Psoas muscle (tissue), 8 donors: Measurements from ENCODE around the gene UQCRFS1. TPM values are rescaled to one million over a fixed set of nuclear protein-coding genes. Genes with fewer than 3 reads are reported as not detected.
A peak's percentile ranks its signal among the peaks of the same experiment; 100 is the strongest.

Experiments
- ATAC-seq, 4 donors: fragments of 200-7000 bp; cut with Tn5 transposase; one replicate each; pipeline ENCODE4 v1.9.1; 2020; ENCODE audit warnings: moderate library complexity in 3 of 4, mild to moderate bottlenecking in 2 of 4
- DNase-seq, 2 donors: peaks; one replicate each; pipeline ENCODE4 v3.0.0-alpha.2; 2020
- H3K27ac ChIP-seq: fragments of 200-600 bp; one replicate; pipeline ENCODE4 v1.8.0; 2022
- H3K27me3 ChIP-seq, 3 donors: fragments of 200-600 bp in 1 of 3; one replicate each; pipeline versions ENCODE4 v1.6.1 to v1.8.0; 2013 to 2022; ENCODE audit warnings: low read length in 2 of 3, mild to moderate bottlenecking in 2 of 3, moderate library complexity in 1 of 3; ENCODE audit not compliant: insufficient read depth in 3 of 3
- H3K36me3 ChIP-seq, 2 donors: fragments of 200-600 bp in 1 of 2; one replicate each; pipeline versions ENCODE4 v1.6.1 to v1.8.0; 2013 to 2022; ENCODE audit warnings: low read depth in 1 of 2, mild to moderate bottlenecking in 1 of 2, moderate library complexity in 1 of 2; ENCODE audit not compliant: insufficient read depth in 1 of 2
- H3K4me1 ChIP-seq: fragments of 200-600 bp; one replicate; pipeline ENCODE4 v1.8.0; 2022
- H3K4me3 ChIP-seq: fragments of 200-600 bp; one replicate; pipeline ENCODE4 v1.8.0; 2022; ENCODE audit warnings: mild to moderate bottlenecking
- H3K9me3 ChIP-seq: fragments of 200-600 bp; one replicate; pipeline ENCODE4 v1.8.0; 2022
- CTCF ChIP-seq: fragments of 200-600 bp; IDR thresholded peaks from one replicate; pipeline ENCODE4 v1.8.0; 2022; ENCODE audit warnings: antibody characterized with exemption
- WGBS, 3 donors: extraction: QIAGEN DNeasy Blood & Tissue Kit; methylation state at CpG; one replicate each; pipeline versions ENCODE4 v1.1.6 to v1.1.7; 2013; 5-methylcytosine and 5-hydroxymethylcytosine counted together
- intact Hi-C, 2 donors: fragments of 100-400 bp; cut with DNase I; formaldehyde crosslinking; loops; one replicate each; pipeline versions ENCODE4 v1.11.0 to v1.14.2; 2022
- polyA plus RNA-seq, 3 donors: library from polyadenylated mRNA; stranded (reverse); fragments of 200-250 nt; gene quantifications; one replicate each; pipeline ENCODE4 v1.2.3, GENCODE V29; 2013
- total RNA-seq, 4 donors: library from RNA; stranded (reverse); fragmentation: NEBNext Ultra II Directional in 2 of 4; extraction: Animal tissue kit (Norgen Biotek cat#: 25700) in 2 of 4; gene quantifications; one replicate each; pipeline versions ENCODE4 v1.2.1 to v1.2.4, GENCODE V29; 2021 to 2023
- donor health status: healthy with polysubstance abuse.
- donor health status: DM: no; HTN: no; CAD: no; lungs with moderate emphysema.
- donor health status: Bipolar disorder and iron deficiency.
- donor health status: healthy.
- donor health status: DM: yes; HTN: yes; CAD: no.
- donor health status: DM: no; HTN: no; CAD: no.
- donor health status: DM: no; HTN: no; CAD: no.
- donor health status: DM: yes; HTN: yes; CAD: no.

UQCRFS1 gene
- total and polyA plus RNA-seq, 7 donors, result 102 to 208 (median 108) TPM

DNA sequence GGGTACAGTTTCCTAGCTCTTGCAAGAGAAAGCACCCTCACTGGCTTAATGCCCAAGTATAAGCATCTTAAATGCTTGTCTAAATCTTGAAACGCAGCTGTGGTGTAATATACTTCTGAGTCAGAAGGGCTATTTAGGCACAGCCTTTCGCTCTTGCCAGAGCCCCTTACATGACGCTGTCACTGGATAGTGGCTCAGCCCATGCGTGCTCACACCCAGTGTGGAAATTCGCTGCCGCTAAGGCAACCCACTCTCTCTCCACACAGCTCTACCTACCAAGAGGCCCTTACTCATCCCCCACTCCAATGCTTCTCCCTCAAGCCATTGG is 24.0 kb downstream of the UQCRFS1 start:
- TF ChIP-seq CTCF, result no peak
- 72 to 86% (median 73%) methylated on average over 6 of the region's 6 CpGs for WGBS, 3 donors
- H3K27ac ChIP-seq, result no peak overlapping the region
- no peaks in the 10 kb centered on the region for H3K36me3 ChIP-seq
- no peaks in the 10 kb centered on the region for H3K9me3 ChIP-seq
- peak in 3 of 4 donors; percentile 54 to 65 (median 55) for ATAC-seq
- no peaks in the 10 kb centered on the region for H3K27me3 ChIP-seq
- peak; percentile 33 to 53 for DNase-seq
- H3K4me1 ChIP-seq, result no peaks in the 10 kb centered on the region
- no peak overlapping the region for H3K4me3 ChIP-seq
- intact Hi-C loops, result no loop called here

DNA sequence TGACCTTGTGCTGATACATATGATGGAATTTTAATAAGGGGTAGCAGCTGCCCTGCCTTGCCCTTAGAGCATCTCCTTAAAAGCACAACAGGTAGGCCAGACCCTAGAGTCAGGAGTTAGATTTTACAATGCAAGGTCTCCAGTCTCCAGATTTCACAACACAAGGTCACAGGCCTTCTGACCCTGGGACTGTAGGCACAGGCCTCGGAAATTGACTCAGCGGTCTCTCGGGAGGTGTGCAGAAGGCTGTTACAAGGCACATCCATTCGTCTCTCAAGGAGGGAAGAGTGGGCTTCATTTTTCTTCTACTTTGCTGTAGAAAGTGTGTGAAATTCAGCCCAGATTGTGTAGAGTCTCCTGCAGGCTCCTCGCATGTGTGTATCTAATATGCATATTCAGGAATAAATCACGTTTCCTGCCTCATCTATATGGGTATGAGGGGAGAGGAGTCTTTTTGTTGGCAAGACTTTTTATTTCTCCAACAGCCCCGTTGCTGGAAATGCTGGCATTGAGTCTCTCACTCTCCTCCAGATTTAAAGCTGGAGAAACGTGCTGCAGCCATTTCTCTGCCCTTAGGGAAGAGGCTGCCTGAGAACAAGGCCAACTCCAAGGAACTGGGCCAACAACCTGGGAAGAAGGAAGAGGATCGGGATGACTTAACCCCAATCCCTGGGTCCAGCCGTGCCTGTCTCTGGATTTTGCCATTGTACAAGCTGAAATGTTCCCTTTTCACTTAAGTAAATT is 24.5 kb downstream of the UQCRFS1 start:
- no peaks in the 10 kb centered on the region for H3K9me3 ChIP-seq
- 51 to 64% (median 53%) methylated on average over 10 of the region's 10 CpGs for WGBS, 3 donors
- ATAC-seq (peak in 2 of 4 donors; percentile 45 to 60), DNase-seq (peak; percentile 41 to 71)
- H3K4me3 ChIP-seq, result no peak overlapping the region
- intact Hi-C loops, result no loop called here
- no peaks in the 10 kb centered on the region for H3K36me3 ChIP-seq
- H3K27ac ChIP-seq, result no peak overlapping the region
- no peaks in the 10 kb centered on the region for H3K27me3 ChIP-seq
- H3K4me1 ChIP-seq, result no peaks in the 10 kb centered on the region
- TF ChIP-seq CTCF, result no peak

DNA sequence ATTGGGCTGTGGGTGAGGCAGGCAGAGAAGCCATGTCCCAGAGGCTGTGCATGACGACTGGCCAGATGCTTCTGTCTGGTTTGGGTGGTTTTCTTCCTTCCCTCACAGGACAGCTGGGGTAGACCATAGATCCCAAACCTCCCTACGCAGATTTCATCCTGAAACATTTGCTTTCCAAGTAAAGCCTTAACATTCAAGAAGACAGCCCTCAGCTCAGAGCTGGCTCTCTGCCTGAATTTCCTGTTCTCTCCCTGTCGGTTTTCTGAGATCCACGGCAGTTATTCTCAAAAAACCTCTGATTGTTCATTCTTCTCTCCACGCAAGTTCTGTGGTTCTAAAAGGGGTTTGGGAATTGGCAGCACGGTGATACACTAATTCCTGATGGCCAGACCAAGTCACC is 25.3 kb downstream of the UQCRFS1 start:
- no peaks in the 10 kb centered on the region for H3K4me1 ChIP-seq
- DNase-seq (no peak), ATAC-seq (no peak)
- WGBS, 3 donors, result 55 to 56% (median 56%) methylated on average over 6 of the region's 6 CpGs
- no peak overlapping the region for H3K27ac ChIP-seq
- H3K4me3 ChIP-seq, result no peak overlapping the region
- H3K36me3 ChIP-seq, result no peaks in the 10 kb centered on the region
- no peaks in the 10 kb centered on the region for H3K9me3 ChIP-seq
- intact Hi-C loops, result no loop called here
- TF ChIP-seq CTCF, result no peak
- H3K27me3 ChIP-seq, result no peaks in the 10 kb centered on the region

- H3K4me3 ChIP-seq, result no peak overlapping the region
- DNase-seq (no peak), ATAC-seq (no peak)
- H3K27ac ChIP-seq, result no peak overlapping the region
- no peaks in the 10 kb centered on the region for H3K4me1 ChIP-seq
- TF ChIP-seq CTCF, result no peak
- no peaks in the 10 kb centered on the region for H3K9me3 ChIP-seq
- H3K27me3 ChIP-seq, result no peaks in the 10 kb centered on the region
- 61 to 71% (median 71%) methylated on average over 6 of the region's 6 CpGs for WGBS, 3 donors
- intact Hi-C loops, result no loop called here
- H3K36me3 ChIP-seq, result no peaks in the 10 kb centered on the region
Observed at GRCh38 chr19:29185427-29185826, 27.5 kb downstream of the UQCRFS1 start.
